SHP77 (cell line): Measurements from ENCODE around the gene MICA.
"Not testable (repeated sequence)": the region's sequence is repeated elsewhere in the genome, so short reads cannot be mapped to it uniquely, and the experiment has no call there.

ENCODE experiments used
- DNase-seq, 2 experiments: peaks; one replicate each; lab custom pipeline; 2025; lab: John Stamatoyannopoulos, UW

Gene MICA

DNA sequence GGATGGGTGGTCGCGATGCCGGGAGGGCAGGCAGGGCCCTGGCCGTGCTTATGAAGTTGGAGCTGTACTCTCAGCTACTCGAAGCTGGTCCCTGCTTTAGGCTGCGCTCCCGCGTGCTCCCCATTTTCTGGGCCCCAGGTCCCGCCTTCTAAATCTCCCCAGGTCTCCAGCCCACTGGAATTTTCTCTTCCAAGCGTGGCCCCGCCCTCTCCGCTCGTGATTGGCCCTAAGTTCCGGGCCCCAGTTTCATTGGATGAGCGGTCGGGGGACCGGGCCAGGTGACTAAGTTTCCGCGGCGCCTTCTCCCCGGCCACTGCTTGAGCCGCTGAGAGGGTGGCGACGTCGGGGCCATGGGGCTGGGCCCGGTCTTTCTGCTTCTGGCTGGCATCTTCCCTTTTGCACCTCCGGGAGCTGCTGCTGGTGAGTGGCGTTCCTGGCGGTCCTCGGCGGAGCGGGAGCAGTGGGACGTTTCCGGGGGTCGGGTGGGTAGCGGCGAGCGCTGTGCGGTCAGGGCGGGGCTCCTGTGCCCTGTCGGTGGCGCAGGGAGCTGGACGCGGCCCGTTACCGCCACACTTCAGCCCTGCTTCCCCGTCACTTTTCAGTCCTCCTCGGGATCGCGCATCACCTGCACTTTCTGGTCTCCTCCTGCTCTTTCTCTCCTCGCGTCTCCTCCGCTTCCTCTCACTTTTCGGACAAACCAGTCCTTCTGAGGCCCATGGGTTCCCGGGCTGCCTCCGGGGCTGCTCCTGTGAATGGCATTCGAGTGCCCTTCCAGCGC lies at the start of gene MICA:
TSS of gene MICA (plus strand) at position 313 of the 778 bp plus-strand sequence. CDS start at position 351, 38 bp downstream.
- DNase-seq = no peak

DNA sequence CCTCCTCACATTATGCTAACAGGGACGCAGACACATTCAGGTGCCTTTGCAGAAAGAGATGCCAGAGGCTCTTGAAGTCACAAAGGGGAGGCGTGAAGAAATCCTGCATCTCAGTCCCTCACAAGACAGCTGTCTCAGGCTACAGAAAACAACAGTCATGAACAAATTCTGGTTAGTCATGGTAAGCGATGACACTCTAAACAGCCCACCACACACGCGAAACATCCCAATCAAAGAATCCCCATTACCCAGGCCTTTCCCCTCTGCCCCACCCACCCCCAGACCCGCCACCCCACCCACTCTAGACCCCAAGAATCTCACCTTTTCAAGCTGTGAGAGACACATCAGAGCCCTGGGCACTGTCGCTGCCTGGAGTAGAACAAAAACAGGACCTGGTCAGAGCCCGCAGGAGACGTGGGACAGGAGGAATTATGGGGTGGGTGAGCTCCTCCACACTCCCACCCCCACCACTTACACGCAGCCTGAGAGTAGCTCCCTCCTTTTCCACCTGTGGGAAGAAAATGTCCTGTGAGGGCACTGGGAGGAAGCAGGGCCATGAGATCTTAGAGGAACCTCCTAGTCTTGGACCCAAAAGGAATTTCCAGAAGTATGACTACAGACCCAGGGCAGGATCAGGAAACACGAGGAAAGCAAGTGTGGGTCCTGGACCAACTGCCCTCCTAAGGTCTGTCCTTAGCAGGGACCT lies 49.1 kb upstream of the MICA start:
- DNase-seq = no peak

DNA sequence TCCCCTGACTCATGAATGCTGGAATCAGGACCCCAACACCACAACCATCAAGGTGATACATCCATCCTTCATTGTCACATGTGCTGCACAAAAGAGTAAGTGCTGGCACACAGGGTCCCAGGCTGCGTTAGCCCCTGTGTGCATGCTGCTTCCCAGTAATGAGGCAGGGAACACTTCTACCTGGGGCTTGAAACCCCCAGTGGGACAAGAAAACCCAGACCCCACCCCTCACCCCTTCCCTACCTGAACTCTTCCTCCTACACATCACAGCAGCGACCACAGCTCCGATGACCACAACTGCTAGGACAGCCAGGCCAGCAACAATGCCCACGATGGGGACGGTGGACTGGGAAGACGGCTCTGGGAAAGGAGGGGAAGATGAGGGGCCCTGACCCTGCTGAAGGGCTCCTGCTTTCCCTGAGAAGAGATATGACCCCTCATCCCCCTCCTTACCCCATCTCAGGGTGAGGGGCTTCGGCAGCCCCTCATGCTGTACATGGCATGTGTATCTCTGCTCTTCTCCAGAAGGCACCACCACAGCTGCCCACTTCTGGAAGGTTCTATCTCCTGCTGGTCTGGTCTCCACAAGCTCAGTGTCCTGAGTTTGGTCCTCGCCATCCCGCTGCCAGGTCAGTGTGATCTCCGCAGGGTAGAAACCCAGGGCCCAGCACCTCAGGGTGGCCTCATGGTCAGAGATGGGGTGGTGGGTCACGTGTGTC lies 48.4 kb upstream of the MICA start:
- no peak for DNase-seq

DNA sequence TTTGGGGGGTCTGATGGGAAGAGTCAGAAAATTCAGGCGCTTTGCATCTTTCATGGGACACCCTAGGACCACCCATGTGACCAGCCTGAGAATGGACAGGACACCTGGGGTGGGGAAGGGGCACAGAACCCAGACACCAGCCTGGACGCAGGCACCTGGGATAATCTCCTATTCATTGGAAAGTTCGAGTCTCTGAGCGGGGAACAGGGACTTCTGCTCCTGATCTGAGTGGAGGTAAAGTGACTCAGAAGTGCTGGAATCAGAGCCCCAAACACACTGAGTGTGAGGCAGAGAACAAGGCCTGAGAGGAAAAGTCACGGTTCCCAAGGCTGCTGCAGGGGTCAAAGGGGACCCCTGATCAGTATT lies 47.8 kb upstream of the MICA start:
- no peak for DNase-seq

DNA sequence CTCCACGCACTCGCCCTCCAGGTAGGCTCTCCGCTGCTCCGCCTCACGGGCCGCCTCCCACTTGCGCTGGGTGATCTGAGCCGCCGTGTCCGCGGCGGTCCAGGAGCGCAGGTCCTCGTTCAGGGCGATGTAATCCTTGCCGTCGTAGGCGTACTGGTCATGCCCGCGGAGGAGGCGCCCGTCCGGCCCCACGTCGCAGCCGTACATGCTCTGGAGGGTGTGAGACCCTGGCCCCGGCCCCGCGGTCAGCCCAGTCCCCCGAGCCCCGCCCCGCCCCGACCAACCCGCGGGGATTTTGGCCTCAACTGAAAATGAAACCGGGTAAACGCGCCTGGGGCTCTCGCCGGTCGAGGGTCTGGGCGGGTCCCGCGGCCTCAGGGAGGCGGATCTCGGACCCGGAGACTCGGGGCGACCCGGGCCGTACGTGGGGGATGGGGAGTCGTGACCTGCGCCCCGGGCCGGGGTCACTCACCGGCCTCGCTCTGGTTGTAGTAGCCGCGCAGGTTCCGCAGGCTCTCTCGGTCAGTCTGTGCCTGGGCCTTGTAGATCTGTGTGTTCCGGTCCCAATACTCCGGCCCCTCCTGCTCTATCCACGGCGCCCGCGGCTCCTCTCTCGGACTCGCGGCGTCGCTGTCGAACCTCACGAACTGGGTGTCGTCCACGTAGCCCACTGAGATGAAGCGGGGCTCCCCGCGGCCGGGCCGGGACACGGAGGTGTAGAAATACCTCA lies 47.0 kb upstream of the MICA start:
- no peak for DNase-seq

DNA sequence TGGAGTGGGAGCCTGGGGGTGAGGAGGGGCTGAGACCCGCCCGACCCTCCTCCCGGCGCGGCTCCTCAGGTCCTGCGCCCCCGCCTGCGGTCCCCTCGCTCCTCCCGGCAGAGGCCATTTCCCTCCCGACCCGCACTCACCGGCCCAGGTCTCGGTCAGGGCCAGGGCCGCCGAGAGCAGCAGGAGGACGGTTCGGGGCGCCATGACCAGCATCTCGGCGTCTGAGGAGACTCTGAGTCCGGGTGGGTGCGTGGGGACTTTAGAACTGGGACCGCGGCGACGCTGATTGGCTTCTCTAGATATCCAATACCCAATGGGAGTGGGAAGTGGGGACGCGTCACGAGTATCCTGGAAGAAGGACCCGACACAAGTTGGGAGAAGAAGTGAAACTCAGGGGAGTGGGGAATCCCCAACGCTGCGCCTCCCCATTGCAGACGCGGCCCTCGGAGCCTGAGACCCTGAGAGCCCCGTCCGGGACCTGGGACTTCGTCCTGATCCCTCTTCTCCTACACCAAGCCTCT lies 46.4 kb upstream of the MICA start, which contains the start of gene HLA-B:
TSS of gene HLA-B (minus strand) at position 234 of the 521 bp plus-strand sequence. CDS start at position 213, 21 bp downstream.
- DNase-seq = no peak

DNA sequence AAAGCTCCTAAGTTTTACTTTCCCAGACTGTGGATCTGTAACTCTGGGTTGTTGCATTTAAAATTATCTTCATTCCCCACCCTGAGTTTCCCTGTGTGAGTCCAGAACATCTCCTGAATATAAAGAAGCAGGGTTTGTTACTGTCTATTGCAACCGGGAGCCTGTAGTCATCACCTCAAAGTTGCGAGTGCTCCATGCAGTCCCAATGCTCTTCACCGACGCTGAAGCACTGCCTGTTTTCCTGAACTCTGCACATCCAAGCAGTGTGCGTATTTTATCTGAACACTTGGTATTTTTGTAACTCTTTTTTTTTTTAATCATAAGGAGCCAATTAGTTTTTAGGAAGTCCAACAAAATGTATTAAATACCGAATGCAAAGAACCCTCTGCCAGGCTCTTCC lies 45.5 kb upstream of the MICA start:
- no peak for DNase-seq

DNA sequence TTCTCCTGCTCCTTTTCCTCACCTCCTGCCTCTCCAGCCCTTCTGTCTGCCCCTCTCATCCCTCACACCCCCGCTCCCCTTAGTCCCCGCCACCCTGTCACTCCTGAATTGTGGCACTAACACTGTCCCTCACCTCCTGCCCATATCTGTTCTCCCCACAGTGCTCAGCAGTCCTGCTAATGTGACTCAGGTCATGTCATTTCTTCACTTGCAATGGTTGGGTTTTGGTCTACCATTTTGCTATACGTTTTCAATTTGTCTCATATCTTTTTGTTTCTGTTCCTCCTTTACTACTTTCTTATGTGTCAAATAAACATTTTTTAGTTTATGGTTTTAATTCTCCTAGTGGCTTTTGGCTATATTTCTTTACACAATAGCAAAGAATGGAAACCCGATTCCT lies 45.1 kb upstream of the MICA start:
- no peak for DNase-seq

DNA sequence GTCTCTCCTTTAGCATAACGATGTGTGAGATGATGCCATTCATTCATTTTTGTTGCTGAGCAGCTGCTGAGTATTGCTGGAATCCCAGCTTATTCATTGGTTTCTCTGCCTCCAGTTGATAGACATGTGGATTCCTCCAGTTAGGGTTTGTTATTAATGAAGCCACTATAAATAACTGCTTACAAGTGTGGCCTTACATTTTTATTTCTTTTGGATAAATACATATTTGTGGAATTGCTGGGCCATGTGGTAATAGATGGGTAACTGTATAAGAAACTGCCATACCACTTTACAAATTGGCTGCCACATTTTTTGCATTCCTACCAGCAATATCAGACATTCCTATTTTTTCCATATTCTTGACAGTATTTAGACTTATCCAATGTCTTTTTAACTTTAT lies 43.8 kb upstream of the MICA start:
- DNase-seq = no peak

DNA sequence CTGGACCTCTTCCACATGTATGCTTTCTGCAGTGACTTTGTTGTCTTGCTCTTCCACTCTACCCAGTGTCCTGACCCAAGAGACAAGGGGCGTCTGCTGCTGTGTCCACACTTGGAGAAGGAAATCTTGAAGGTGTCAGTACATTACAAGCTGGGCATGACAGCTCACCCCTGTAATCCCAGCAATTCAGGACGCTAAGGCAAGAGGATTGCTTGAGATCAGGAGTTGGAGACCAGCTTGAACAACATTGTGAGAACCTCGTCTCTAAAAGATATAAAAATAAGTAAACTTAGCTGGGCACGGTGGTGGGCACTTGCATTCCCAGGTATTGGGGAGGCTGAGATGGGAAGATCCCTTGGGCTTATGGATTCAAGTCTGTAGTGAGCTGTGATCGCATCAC lies 40.6 kb upstream of the MICA start:
- DNase-seq = no peak

DNA sequence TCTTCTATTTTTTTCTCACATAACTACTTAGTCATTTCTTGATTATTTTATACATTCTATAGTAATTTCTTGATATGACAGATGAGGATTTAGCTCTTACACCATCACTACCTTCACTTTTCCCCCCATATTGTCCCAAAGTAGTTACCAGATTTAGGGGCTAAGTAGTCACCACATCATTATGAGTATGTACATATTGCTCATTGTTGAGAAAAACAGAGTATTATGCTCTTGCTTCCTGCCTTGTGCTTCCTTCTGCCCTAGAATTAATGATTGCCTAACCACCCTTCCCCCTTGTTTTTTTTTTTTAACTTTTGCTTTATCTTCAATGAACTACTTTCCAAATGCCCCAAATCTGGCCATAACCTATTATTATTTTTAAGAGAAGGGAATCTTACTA lies 39.6 kb upstream of the MICA start:
- no peak for DNase-seq

DNA sequence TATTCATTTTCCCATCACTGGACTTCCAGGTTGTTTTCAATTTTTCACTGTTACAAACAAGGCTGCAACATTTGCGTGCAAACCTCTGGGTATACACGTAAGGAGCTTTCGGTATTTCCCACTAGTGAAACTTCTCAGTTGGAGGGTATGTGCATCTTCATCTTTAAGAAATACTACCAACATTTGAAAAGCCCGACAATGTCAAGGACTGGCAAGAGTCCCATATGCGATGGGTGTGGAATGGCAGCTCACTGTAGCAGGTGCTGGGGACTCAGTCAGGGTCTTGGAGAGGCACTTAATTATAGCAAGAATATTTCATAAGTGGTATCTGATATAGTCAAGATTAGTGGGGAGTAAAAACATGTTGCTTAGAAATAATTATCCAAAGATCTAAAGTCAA lies 37.5 kb upstream of the MICA start:
- DNase-seq = no peak

DNA sequence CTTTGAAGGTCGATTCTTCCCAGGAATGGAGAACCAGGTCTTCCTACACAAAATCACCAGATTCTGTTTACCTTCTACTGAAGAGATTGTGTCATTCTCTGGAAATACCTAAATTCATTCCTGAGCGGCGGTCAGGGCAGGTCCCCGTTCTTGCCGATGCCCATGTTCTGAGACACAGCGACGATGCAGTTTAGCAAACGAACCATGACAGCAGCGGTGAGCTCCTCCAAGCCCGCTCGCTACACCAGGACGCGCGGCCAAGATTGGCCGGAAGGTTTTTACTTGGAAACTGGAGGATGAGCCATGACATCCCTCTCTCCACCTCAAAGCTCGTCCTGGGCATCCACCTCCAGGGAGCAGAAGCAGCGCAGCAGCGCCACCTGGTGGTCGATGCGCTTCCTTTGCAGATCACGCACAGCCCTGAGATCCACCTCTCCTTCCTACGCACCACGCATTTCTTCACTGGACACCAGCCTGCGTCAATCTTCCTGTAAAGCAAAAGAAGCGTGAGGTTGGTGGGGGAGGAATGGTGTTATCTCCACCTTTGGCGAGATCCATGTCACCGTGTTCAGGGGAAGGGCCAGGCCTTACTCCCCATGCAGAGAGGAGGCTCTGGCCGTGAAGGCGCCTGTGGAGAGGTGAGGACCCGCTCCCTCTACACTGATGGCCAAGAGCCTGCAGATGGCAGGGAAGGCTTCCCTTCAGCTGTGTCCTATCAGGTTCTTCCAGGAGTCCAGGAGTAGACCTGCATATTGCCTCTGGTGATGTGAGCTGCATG lies 36.5 kb upstream of the MICA start:
- peak; percentile 75 to 77 for DNase-seq

DNA sequence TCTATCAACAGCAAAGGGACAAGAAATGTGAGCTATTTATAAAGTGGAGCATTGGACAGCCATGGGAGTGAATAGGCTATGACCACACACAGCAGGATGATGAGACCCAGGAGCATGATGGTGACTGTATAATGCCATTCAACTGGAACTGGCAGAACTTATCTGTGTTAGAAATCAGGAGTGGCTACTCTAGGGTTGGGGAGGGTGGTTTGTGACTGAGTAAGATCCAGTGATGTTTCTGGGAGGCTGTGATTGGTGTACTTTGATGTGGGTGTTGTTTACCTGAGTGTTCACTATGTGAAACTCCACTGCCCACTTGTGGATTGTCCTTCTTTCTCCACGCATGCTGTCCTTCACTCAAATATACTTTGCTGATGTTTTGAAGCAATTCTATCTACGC lies 34.9 kb upstream of the MICA start:
- DNase-seq = no peak

DNA sequence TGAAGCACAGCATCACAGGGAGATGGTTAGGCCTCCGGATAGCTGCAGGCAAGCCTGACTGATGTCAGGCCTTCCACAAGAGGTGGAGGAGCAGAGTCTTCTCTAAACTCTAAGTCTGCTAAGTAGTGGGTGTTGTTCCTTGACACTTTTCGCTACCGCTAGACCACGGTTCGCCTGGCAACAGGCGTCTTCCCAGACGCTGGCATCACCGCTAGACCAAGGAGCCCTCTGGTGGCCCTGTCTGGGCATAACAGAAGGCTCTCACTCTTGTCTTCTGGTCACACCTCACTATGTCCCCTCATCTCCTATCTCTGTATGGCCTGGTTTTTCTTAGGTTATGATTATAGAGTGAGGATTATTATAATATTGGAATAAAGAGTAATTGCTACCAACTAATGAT lies 29.3 kb upstream of the MICA start:
- not testable (repeated sequence) for DNase-seq

DNA sequence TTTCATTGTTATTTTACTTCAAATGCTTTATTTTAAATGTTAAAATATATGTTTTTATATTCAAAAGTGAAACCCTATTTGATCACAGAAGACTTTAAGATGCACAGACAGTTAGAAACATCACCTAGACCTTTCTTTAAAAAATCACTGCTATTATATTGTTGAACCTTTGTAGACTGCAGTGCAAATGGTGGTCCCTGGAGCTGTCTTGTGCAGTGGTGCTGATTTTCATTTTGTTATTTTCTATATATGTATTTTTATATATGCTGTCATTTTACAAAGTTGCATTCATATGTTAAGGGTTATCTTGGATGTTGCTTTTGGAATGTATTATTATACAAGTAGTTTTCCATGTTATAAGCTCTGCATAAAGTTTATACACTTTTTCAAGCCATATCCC lies 27.7 kb upstream of the MICA start:
- no peak for DNase-seq

DNA sequence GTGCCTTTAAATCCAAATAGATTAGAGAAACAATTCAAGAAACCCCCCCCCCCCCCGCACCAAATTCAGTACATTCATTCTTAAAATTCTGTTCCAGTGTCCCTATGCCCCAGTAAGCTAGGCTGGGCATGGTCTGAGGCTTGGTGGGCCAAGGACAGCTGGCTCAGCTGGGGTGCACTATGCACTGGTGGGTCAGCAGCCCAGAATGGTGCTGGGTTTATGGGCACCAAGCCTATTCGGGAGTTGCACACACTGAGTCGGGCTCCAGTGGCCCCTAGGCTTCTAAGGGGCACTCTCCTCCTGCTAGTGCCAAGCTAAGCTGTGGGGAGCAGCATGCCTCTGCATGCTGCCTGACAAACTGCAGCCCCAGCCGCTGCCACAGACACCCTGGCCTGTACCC lies 26.4 kb upstream of the MICA start:
- no peak for DNase-seq

DNA sequence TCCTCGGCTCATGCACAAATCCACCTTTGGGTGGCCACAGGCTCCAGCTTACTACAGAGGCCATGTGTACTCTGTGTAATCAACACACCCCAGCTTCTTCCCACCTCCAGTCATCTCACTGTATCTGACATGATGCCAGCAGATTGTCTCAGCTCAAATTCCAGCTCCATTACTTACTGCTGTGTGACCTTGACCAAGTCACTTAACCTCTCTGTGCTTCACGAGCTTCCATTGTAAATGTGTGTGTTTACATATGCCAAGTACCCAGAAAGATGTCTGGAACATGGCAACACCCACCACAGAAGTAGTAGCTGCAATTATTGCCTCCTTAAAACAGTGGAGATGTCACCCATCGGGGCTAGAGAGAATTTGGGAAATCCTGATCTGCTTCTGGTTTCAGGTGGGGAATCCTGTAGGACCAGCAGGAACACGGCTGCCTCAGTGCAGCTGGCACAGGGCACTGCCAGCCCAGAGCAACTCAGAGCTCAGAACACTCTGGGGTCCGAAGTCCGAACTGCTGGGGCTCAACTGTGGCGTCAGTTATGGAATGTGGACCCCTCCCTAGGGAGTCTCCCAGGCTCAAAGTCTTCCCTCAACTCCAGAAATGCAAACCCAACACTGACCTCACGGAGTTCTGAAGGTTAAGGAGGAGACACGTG lies 25.2 kb upstream of the MICA start:
- no peak for DNase-seq

DNA sequence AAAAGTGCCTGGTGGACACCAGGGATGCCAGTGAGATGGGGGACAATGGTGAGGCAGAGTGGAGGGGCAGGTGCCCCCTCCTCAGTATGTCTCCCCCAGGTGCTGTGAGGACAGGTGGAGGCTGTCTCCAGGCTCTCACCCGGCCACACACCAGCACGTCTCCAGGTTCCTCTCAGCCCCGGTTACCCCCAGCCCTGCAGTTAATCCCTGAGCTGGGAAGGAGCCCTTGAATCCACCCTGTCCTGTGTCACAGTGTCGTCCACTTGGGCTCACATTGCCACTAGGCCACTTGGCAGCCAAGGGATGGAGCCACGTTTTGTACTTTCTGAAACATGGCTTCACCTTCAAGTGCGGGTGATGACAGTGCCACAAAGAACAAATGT lies 24.7 kb upstream of the MICA start:
- no peak for DNase-seq

DNA sequence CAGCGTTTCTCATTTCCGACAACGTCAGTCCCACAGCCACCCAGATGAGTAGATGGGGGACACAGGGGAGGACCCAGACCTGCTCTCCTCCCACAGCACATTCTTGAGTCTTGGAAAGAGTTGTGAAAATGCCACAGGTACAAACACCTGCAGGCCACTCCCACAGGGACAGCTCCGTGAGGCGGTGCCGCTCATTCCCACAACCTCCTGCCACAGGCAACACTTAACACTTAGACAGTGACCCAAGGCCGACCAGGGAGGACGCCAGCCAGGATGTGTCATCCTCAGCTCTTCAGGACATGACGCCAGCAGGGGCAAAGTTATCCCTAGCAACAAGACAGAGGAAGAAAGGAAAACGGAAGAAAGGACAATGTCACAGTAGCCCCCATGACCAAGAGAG lies 23.5 kb upstream of the MICA start:
- DNase-seq = no peak

DNA sequence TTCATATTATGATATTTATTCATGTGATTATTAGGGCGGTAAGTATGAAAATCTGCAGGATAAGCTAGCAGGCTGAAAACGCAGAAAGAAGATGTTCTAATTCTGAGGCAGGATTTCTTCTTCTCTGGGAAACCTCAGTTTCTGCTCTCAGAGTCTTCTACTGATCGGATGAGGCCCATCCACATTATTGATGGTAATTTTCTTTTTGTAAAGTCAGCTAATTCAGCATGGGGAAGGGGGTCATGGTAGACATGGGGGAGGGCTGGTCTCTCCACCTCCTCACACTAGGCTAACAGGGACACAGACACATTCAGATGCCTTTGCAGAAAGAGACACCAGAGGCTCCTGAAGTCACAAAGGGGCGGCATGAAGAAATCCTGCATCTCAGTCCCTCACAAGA lies 21.7 kb upstream of the MICA start:
- no peak for DNase-seq
